ENCODE results near the gene DOCK2. TPM values are rescaled to one million over a fixed set of nuclear protein-coding genes. Genes with fewer than 3 reads are reported as not detected.

The DOCK2 gene
- total RNA-seq, 1 experiment from 2014 or later: 0.26 TPM

GRCh38 chr5:169904059-169904458 is 267.0 kb downstream of the DOCK2 start:
- TF ChIP-seq EZH2phosphoT487 (IDR thresholded peaks at IDR 0.05; ENCODE audit: borderline replicate concordance, low read length) (no peak), CTCF (conservative IDR thresholded peaks at IDR 0.05; ENCODE audit: low read depth, low read length) (no peak), EZH2 (IDR thresholded peaks at IDR 0.05; ENCODE audit: low read length, unreplicated experiment) (no peak)
- ATAC-seq (no peak), DNase-seq (no peak)
- ChIA-PET CTCF (no interaction called here), POLR2A (ENCODE audit: unreplicated experiment) (no interaction called here)
- H3K9me2 ChIP-seq (replicated peaks; ENCODE audit: low read length): no peaks in the 10 kb centered on the region
- H3K4me1 ChIP-seq (ENCODE audit: insufficient read depth, low read length): no peaks in the 10 kb centered on the region
- BruUV-seq (replicated peaks): no TSS peak
- no peaks in the 10 kb centered on the region for H3K9me3 ChIP-seq (ENCODE audit: low read length)
- intact Hi-C loops (cut with micrococcal nuclease): no loop called here
- no peak overlapping the region for H3K4me3 ChIP-seq (ENCODE audit: low read length)
- H3K27me3 ChIP-seq (ENCODE audit: low read length): no peaks in the 10 kb centered on the region
- H4K20me1 ChIP-seq (ENCODE audit: low read length): no peaks in the 10 kb centered on the region
- H3F3A ChIP-seq (ENCODE audit: low read length, unreplicated experiment): no peaks in the 10 kb centered on the region
- H2AFZ ChIP-seq (ENCODE audit: low read length): no peak overlapping the region
- no peak overlapping the region for H3K27ac ChIP-seq (ENCODE audit: low read length)
- no peaks in the 10 kb centered on the region for H3K79me2 ChIP-seq (ENCODE audit: low read length)
- no peak overlapping the region for H3K9ac ChIP-seq (ENCODE audit: low read length)
- H3K36me3 ChIP-seq (ENCODE audit: low read depth, low read length): no peaks in the 10 kb centered on the region
- H3K4me2 ChIP-seq (ENCODE audit: low read length): no peak overlapping the region

GRCh38 chr5:169904508-169904907 is 267.4 kb downstream of the DOCK2 start:
- Histone ChIP-seq H2AFZ (ENCODE audit: low read length) (no peak overlapping the region), H3K27ac (ENCODE audit: low read length) (no peak overlapping the region), H3K36me3 (ENCODE audit: low read depth, low read length) (no peaks in the 10 kb centered on the region), H3K9me3 (ENCODE audit: low read length) (no peaks in the 10 kb centered on the region), H3K9ac (ENCODE audit: low read length) (no peak overlapping the region), H3K79me2 (ENCODE audit: low read length) (no peaks in the 10 kb centered on the region), H3K4me2 (ENCODE audit: low read length) (no peak overlapping the region), H3K4me1 (ENCODE audit: insufficient read depth, low read length) (no peaks in the 10 kb centered on the region), H3K9me2 (replicated peaks; ENCODE audit: low read length) (no peaks in the 10 kb centered on the region), H3K27me3 (ENCODE audit: low read length) (no peaks in the 10 kb centered on the region), H3K4me3 (ENCODE audit: low read length) (no peak overlapping the region), H3F3A (ENCODE audit: low read length, unreplicated experiment) (no peaks in the 10 kb centered on the region), H4K20me1 (ENCODE audit: low read length) (no peaks in the 10 kb centered on the region)
- POLR2A ChIA-PET (ENCODE audit: unreplicated experiment): no interaction called here
- intact Hi-C loops (cut with micrococcal nuclease): no loop called here
- BruUV-seq (replicated peaks): no TSS peak
- DNase-seq: no peak
- CTCF ChIA-PET: no interaction called here
- no peak for ATAC-seq
- no peak for TF ChIP-seq EZH2phosphoT487 (IDR thresholded peaks at IDR 0.05; ENCODE audit: borderline replicate concordance, low read length)
- TF ChIP-seq CTCF (conservative IDR thresholded peaks at IDR 0.05; ENCODE audit: low read depth, low read length): no peak
- no peak for TF ChIP-seq EZH2 (IDR thresholded peaks at IDR 0.05; ENCODE audit: low read length, unreplicated experiment)

GRCh38 chr5:169905017-169905416 is 267.9 kb downstream of the DOCK2 start:
- intact Hi-C loops (cut with micrococcal nuclease): no loop called here
- no peaks in the 10 kb centered on the region for H3K36me3 ChIP-seq (ENCODE audit: low read depth, low read length)

More at GRCh38 chr5:169905017-169905416, 267.9 kb downstream of the DOCK2 start:
- TF ChIP-seq CTCF (conservative IDR thresholded peaks at IDR 0.05; ENCODE audit: low read depth, low read length): no peak
- no peak for TF ChIP-seq EZH2phosphoT487 (IDR thresholded peaks at IDR 0.05; ENCODE audit: borderline replicate concordance, low read length)
- no peak for TF ChIP-seq EZH2 (IDR thresholded peaks at IDR 0.05; ENCODE audit: low read length, unreplicated experiment)
- Histone ChIP-seq H3K9me3 (ENCODE audit: low read length) (no peaks in the 10 kb centered on the region), H3K79me2 (ENCODE audit: low read length) (no peaks in the 10 kb centered on the region), H3K4me3 (ENCODE audit: low read length) (no peak overlapping the region), H4K20me1 (ENCODE audit: low read length) (no peaks in the 10 kb centered on the region), H2AFZ (ENCODE audit: low read length) (no peak overlapping the region), H3K27me3 (ENCODE audit: low read length) (no peaks in the 10 kb centered on the region), H3K9me2 (replicated peaks; ENCODE audit: low read length) (no peaks in the 10 kb centered on the region), H3K4me1 (ENCODE audit: insufficient read depth, low read length) (no peaks in the 10 kb centered on the region), H3K4me2 (ENCODE audit: low read length) (no peak overlapping the region), H3K27ac (ENCODE audit: low read length) (no peak overlapping the region), H3K9ac (ENCODE audit: low read length) (no peak overlapping the region), H3F3A (ENCODE audit: low read length, unreplicated experiment) (no peaks in the 10 kb centered on the region)
- DNase-seq: no peak
- no peak for ATAC-seq
- ChIA-PET POLR2A (ENCODE audit: unreplicated experiment) (no interaction called here), CTCF (no interaction called here)
- BruUV-seq (replicated peaks): no TSS peak

Data from PC-3 (cell line).